ENCODE measurements around the gene IER2.

IER2 gene

DNA sequence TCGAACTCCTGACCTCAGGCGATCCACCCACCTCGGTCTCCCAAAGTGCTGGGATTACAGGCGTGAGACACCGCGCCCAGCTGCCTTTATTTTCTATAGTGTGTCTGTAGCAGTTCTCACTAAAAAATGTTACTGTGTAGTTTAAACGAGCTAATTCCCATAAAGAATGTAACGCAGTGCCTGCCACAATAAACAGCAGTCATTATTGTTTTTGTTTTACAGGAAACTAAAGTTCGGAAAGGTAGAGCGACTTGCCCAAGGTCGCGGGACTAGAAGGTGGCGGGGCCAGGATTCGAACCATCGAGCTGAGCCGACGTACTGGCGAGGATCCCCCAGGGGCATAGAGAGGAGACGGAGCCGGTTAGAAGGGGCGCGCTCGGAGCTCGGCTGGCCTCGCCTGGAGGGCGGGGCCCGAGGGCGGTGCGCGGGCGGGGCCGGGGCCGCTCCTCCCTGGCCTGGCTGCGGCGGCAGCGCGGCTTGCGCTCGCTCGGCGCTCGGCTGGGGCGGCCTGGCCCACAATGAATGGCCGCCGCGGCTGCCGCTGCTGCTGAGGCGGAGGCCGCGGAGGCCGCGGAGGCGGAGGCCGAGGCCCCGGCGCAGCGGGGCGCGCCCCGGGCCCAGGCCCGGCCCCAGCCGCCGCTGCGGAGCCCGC is 32.3 kb upstream of the IER2 start, which contains the start of gene NACC1:
TSS of gene NACC1 (plus strand) at position 493 of the 652 bp plus-strand sequence. CDS start 16,944 bp downstream, outside the sequence.
- H2AFZ ChIP-seq (ENCODE audit: low read depth, low read length): peak within 1 kb of the TSS; percentile 84
- H3K79me2 ChIP-seq (ENCODE audit: low read length): peaks cover 69% of the 10 kb centered on the region
- peaks cover 16% of the 10 kb centered on the region for H3K4me1 ChIP-seq (ENCODE audit: low read length)
- H4K20me1 ChIP-seq (ENCODE audit: insufficient read depth, low read length): peaks cover 41% of the 10 kb centered on the region
- no peaks in the 10 kb centered on the region for H3K9me3 ChIP-seq (ENCODE audit: insufficient read depth, low read length)
- H3K4me2 ChIP-seq (ENCODE audit: low read length): peak within 1 kb of the TSS; percentile 97
- peaks cover 7% of the 10 kb centered on the region for H3K36me3 ChIP-seq (replicated peaks; ENCODE audit: low read depth, low read length)
- H3K27me3 ChIP-seq (ENCODE audit: low read depth, low read length): no peaks in the 10 kb centered on the region
- TF ChIP-seq, protein P1, sequence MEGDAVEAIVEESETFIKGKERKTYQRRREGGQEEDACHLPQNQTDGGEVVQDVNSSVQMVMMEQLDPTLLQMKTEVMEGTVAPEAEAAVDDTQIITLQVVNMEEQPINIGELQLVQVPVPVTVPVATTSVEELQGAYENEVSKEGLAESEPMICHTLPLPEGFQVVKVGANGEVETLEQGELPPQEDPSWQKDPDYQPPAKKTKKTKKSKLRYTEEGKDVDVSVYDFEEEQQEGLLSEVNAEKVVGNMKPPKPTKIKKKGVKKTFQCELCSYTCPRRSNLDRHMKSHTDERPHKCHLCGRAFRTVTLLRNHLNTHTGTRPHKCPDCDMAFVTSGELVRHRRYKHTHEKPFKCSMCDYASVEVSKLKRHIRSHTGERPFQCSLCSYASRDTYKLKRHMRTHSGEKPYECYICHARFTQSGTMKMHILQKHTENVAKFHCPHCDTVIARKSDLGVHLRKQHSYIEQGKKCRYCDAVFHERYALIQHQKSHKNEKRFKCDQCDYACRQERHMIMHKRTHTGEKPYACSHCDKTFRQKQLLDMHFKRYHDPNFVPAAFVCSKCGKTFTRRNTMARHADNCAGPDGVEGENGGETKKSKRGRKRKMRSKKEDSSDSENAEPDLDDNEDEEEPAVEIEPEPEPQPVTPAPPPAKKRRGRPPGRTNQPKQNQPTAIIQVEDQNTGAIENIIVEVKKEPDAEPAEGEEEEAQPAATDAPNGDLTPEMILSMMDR (IDR thresholded peaks at IDR 0.05; ENCODE audit: low read depth, low read length): no peak
- peak within 1 kb of the TSS; percentile 80 for H3K27ac ChIP-seq (ENCODE audit: low read length)
- H3K4me3 ChIP-seq (ENCODE audit: low read length): peak within 1 kb of the TSS; percentile 96
- peak within 1 kb of the TSS; percentile 99 for H3K9ac ChIP-seq (ENCODE audit: low read length)

GRCh38 chr19:13118424-13119193 is 31.6 kb upstream of the IER2 start:
- no peak overlapping the region for H2AFZ ChIP-seq (ENCODE audit: low read depth, low read length)
- peak overlapping the region; percentile 78 for H3K4me2 ChIP-seq (ENCODE audit: low read length)
- peaks cover 45% of the 10 kb centered on the region for H4K20me1 ChIP-seq (ENCODE audit: insufficient read depth, low read length)
- peak overlapping the region; percentile 96 for H3K4me3 ChIP-seq (ENCODE audit: low read length)
- peaks cover 16% of the 10 kb centered on the region for H3K4me1 ChIP-seq (ENCODE audit: low read length)
- H3K27ac ChIP-seq (ENCODE audit: low read length): peak overlapping the region; percentile 72
- H3K36me3 ChIP-seq (replicated peaks; ENCODE audit: low read depth, low read length): peaks cover 7% of the 10 kb centered on the region
- H3K79me2 ChIP-seq (ENCODE audit: low read length): peaks cover 76% of the 10 kb centered on the region
- H3K27me3 ChIP-seq (ENCODE audit: low read depth, low read length): no peaks in the 10 kb centered on the region
- no peak for TF ChIP-seq EZH2phosphoT487 (IDR thresholded peaks at IDR 0.05; ENCODE audit: low read depth)
- TF ChIP-seq, protein P1 (IDR thresholded peaks at IDR 0.05; ENCODE audit: low read depth, low read length): no peak
- H3K9ac ChIP-seq (ENCODE audit: low read length): peak overlapping the region; percentile 99
- no peaks in the 10 kb centered on the region for H3K9me3 ChIP-seq (ENCODE audit: insufficient read depth, low read length)

GRCh38 chr19:13119627-13120026 is 30.6 kb upstream of the IER2 start:
- no peak overlapping the region for H2AFZ ChIP-seq (ENCODE audit: low read depth, low read length)
- H3K4me1 ChIP-seq (ENCODE audit: low read length): peaks cover 16% of the 10 kb centered on the region
- peaks cover 50% of the 10 kb centered on the region for H4K20me1 ChIP-seq (ENCODE audit: insufficient read depth, low read length)
- peaks cover 86% of the 10 kb centered on the region for H3K79me2 ChIP-seq (ENCODE audit: low read length)
- H3K9me3 ChIP-seq (ENCODE audit: insufficient read depth, low read length): no peaks in the 10 kb centered on the region
- H3K4me2 ChIP-seq (ENCODE audit: low read length): peak overlapping the region; percentile 78
- peak overlapping the region; percentile 99 for H3K9ac ChIP-seq (ENCODE audit: low read length)
- TF ChIP-seq, protein P1 (IDR thresholded peaks at IDR 0.05; ENCODE audit: low read depth, low read length): no peak
- TF ChIP-seq EZH2phosphoT487 (IDR thresholded peaks at IDR 0.05; ENCODE audit: low read depth): no peak
- H3K27ac ChIP-seq (ENCODE audit: low read length): no peak overlapping the region
- H3K4me3 ChIP-seq (ENCODE audit: low read length): peak overlapping the region; percentile 96
- peaks cover 7% of the 10 kb centered on the region for H3K36me3 ChIP-seq (replicated peaks; ENCODE audit: low read depth, low read length)
- no peaks in the 10 kb centered on the region for H3K27me3 ChIP-seq (ENCODE audit: low read depth, low read length)

- Histone ChIP-seq H3K4me3 (ENCODE audit: low read length) (no peak overlapping the region), H3K27me3 (ENCODE audit: low read depth, low read length) (no peaks in the 10 kb centered on the region), H2AFZ (ENCODE audit: low read depth, low read length) (no peak overlapping the region), H3K9me3 (ENCODE audit: insufficient read depth, low read length) (no peaks in the 10 kb centered on the region), H3K79me2 (ENCODE audit: low read length) (peaks cover 86% of the 10 kb centered on the region), H3K4me1 (ENCODE audit: low read length) (peaks cover 16% of the 10 kb centered on the region), H3K27ac (ENCODE audit: low read length) (no peak overlapping the region), H3K4me2 (ENCODE audit: low read length) (peak overlapping the region; percentile 78; the same call in 1 of the 2 replicates), H3K9ac (ENCODE audit: low read length) (no peak overlapping the region), H4K20me1 (ENCODE audit: insufficient read depth, low read length) (peaks cover 53% of the 10 kb centered on the region), H3K36me3 (replicated peaks; ENCODE audit: low read depth, low read length) (peaks cover 7% of the 10 kb centered on the region)
- TF ChIP-seq, protein P1 (IDR thresholded peaks at IDR 0.05; ENCODE audit: low read depth, low read length): no peak
- no peak for TF ChIP-seq EZH2phosphoT487 (IDR thresholded peaks at IDR 0.05; ENCODE audit: low read depth)
Observed at GRCh38 chr19:13120031-13120430, 30.2 kb upstream of the IER2 start.

Data from OCI-LY3 (cell line).